Transverse colon (tissue), 3 donors: ENCODE measurements around the gene OR10A4.

Source experiments
- CTCF ChIP-seq, 5 experiments: fragments of 200-600 bp in 3 of 5; fragments of 450-650 bp in 2 of 5; sonication (generic) in 3 of 5; IDR thresholded peaks; 1 replicate in 2 of 5; 2 replicates in 3 of 5; pipeline ENCODE4 v1.5.1; 2016 to 2017; ENCODE audit warnings: antibody characterized with exemption in 5 of 5, inconsistent platforms in 3 of 5, mild to moderate bottlenecking in 2 of 5, moderate library complexity in 1 of 5
- EP300 ChIP-seq: sonication (generic); formaldehyde crosslinking; IDR thresholded peaks from one replicate; pipeline ENCODE4 v1.6.1; 2017; ENCODE audit warnings: antibody characterized with exemption, low read depth
- POLR2A ChIP-seq: fragments of 450-650 bp; IDR thresholded peaks from one replicate; pipeline ENCODE4 v1.6.1; 2016; ENCODE audit warnings: antibody characterized with exemption, mild to moderate bottlenecking, moderate library complexity

GRCh38 chr11:6925007-6925577 is 48.7 kb downstream of the OR10A4 start:
- no peak for TF ChIP-seq POLR2A
- TF ChIP-seq CTCF (IDR thresholded peaks at IDR 0.05), result no peak
- TF ChIP-seq EP300, result no peak
